K562 (cell line): ENCODE measurements around the gene DHRS13. TPM values are rescaled to one million over a fixed set of nuclear protein-coding genes. Genes with fewer than 3 reads are reported as not detected.

ENCODE experiments used
- DIDO1 ChIP-seq: fragments of 450-650 bp; IDR thresholded peaks from 2 replicates; pipeline ENCODE4 v1.6.1; 2016; ENCODE audit warnings: low read depth, missing biosample characterization, missing genetic modification characterization
- EGR1 ChIP-seq: fragments of 450-650 bp; conservative IDR thresholded peaks from 2 replicates; pipeline ENCODE4 v1.6.1; 2017; ENCODE audit warnings: mild to moderate bottlenecking
- HNRNPH1 ChIP-seq: fragments of 200-400 bp; formaldehyde crosslinking; optimal IDR thresholded peaks from 2 replicates; pipeline ENCODE3; 2017; ENCODE audit warnings: low read depth, mild to moderate bottlenecking, low read length, moderate library complexity
- MTA1 ChIP-seq: fragments of 450-650 bp; IDR thresholded peaks from 2 replicates; pipeline ENCODE4 v1.6.1; 2017; ENCODE audit warnings: borderline replicate concordance
- MXI1 ChIP-seq: IDR thresholded peaks from 2 replicates; pipeline ENCODE4 v1.6.1; 2011; ENCODE audit warnings: low read depth, mild to moderate bottlenecking, improper control_type of control experiment, low read length
- PHF20 ChIP-seq: fragments of 450-650 bp; IDR thresholded peaks from 2 replicates; pipeline ENCODE4 v1.6.1; 2018; ENCODE audit not compliant: partially characterized antibody
- POLR3A ChIP-seq: IDR thresholded peaks from 2 replicates; pipeline ENCODE4 v1.6.1; 2011; ENCODE audit warnings: borderline replicate concordance, mild to moderate bottlenecking, moderate library complexity; ENCODE audit not compliant: insufficient read length, insufficient read depth; ENCODE audit errors: extremely low read depth
- RFX1 ChIP-seq: fragments of 450-650 bp; IDR thresholded peaks from 2 replicates; pipeline ENCODE4 v1.6.1; 2016; ENCODE audit warnings: mild to moderate bottlenecking, moderate library complexity
- RUNX1 ChIP-seq: sonication (generic); IDR thresholded peaks from 2 replicates; pipeline ENCODE4 v1.6.1; 2016; ENCODE audit warnings: antibody characterized with exemption, low read depth
- SAFB ChIP-seq: fragments of 200-400 bp; formaldehyde crosslinking; IDR thresholded peaks from 2 replicates; pipeline ENCODE4 v1.6.1; 2017; ENCODE audit warnings: low read depth, low read length, borderline replicate concordance
- SAFB2 ChIP-seq: fragments of 200-400 bp; formaldehyde crosslinking; IDR thresholded peaks from 2 replicates; pipeline ENCODE4 v1.6.1; 2018; ENCODE audit warnings: borderline replicate concordance, low read length, low read depth, moderate library complexity; ENCODE audit not compliant: severe bottlenecking
- SMARCC2 ChIP-seq: fragments of 450-650 bp; IDR thresholded peaks from 2 replicates; pipeline ENCODE4 v1.6.1; 2017; ENCODE audit warnings: antibody characterized with exemption, moderate library complexity, mild to moderate bottlenecking, low read depth
- ZFP36 ChIP-seq: fragments of 150-350 bp; IDR thresholded peaks from 2 replicates; pipeline ENCODE4 v1.6.1; 2018; ENCODE audit warnings: low read length, low read depth; ENCODE audit not compliant: partially characterized antibody
- ZKSCAN3 ChIP-seq: fragments of 250-450 bp; sonication (Bioruptor Pico); IDR thresholded peaks from 2 replicates; pipeline ENCODE4 v1.4.0; 2020
- ZKSCAN8 ChIP-seq: fragments of 200-800 bp; sonication (Bioruptor generic); IDR thresholded peaks from 2 replicates; pipeline ENCODE4 v1.6.1; 2016; ENCODE audit warnings: missing genetic modification characterization, missing compliant biosample characterization
- ZNF224 ChIP-seq: sonication (generic); formaldehyde crosslinking; IDR thresholded peaks from 2 replicates; pipeline ENCODE4 v1.8.0; 2022; ENCODE audit warnings: mild to moderate bottlenecking, missing genetic modification reagents
- polyA plus RNA-seq, 8 experiments: library from polyadenylated mRNA; depleted of rRNA in 4 of 8; stranded (reverse) in 5 of 8; unstranded in 3 of 8; fragments of >200 nt; fragmentation: Nextera tagmentation in 2 of 8; fragmentation: Illumina TruSeq in 1 of 8; extraction: Ambion mirVana in 2 of 8; extraction: Trizol in 1 of 8; gene quantifications; 2 replicates each; pipeline versions ENCODE4 v1.2.1 to v1.2.3, GENCODE V29; 2011 to 2014; ENCODE audit warnings: inconsistent platforms in 1 of 8, missing spikeins in 1 of 8
- total RNA-seq, 7 experiments: library from RNA; depleted of rRNA in 6 of 7; stranded (reverse); fragments of >200 nt in 6 of 7; fragmentation: Illumina TruSeq in 2 of 7; extraction: Trizol in 2 of 7; gene quantifications; 2 replicates each; pipeline versions ENCODE4 v1.2.1 to v1.2.3, GENCODE V29; 2011 to 2021; ENCODE audit warnings: low replicate concordance in 1 of 7
- TF ChIP-seq, protein P1 (sequence below): fragments of 450-650 bp; conservative IDR thresholded peaks from 2 replicates; pipeline ENCODE4 v1.6.1; 2016; ENCODE audit warnings: missing genetic modification characterization, low read depth, mild to moderate bottlenecking, missing compliant biosample characterization, moderate library complexity
- TF ChIP-seq, protein P2 (sequence below): fragments of 250-450 bp; sonication (Bioruptor Pico); IDR thresholded peaks from 2 replicates; pipeline ENCODE4 v1.4.0; 2020; ENCODE audit warnings: borderline replicate concordance

DHRS13 gene
- total and polyA plus RNA-seq, 9 of the 15 experiments (the other 6 are each of a cell fraction or from before 2014, with no cell fraction given) = 0.32 to 52.3 (median 34.3) TPM; not detected in 1

DNA sequence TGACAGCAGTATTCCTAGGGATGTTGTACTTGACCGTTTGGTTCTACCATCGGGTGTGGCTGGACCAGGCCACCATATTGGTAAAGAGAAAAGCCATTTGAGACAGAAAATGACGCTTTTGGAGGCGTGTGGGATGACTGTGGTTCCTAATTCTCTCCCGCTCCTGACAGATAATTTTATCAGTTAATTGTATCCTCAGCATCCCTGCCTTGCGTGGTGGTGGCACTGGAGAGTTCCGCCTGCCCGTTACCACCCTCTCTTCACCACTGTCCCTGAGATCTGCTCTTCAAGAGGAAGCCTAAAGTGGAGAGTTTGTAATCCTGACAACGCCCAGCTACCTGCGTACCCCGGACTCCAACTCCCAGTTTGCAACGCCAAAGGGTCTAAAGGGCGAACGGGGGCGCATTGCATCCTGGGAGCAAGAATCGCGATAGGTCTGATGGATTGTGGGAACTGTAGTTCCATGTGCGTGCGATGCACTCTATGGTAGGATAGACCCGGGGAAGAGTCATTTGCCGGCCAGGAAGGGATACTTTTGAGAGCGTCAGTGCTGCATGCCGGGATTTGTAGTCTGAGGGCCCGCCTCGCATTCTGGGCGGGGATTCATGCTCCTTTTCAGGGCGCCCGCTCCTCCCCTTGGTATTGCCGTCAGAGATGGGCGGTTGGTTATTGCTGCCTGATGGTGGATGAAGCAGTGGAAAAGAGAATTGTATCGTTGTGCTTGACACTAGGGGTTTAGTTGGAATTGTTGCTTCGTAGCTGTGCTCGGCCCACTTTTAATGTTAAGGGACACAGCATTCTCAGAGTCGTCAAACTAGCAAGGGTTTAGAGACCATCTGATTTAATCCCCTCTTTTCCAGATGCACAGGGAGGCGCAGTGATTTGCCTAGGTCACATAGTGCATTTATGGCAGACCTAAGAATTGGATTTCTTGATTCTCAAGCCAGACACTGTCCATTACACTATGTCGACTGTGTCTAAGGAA is 49.4 kb upstream of the DHRS13 start (continued):
- TF ChIP-seq POLR3A = no peak
- TF ChIP-seq EGR1 = no peak
- TF ChIP-seq PHF20 = peak; percentile 25
- no peak for TF ChIP-seq ZKSCAN8 (CRISPR knock-in tag)
- TF ChIP-seq, protein P1, sequence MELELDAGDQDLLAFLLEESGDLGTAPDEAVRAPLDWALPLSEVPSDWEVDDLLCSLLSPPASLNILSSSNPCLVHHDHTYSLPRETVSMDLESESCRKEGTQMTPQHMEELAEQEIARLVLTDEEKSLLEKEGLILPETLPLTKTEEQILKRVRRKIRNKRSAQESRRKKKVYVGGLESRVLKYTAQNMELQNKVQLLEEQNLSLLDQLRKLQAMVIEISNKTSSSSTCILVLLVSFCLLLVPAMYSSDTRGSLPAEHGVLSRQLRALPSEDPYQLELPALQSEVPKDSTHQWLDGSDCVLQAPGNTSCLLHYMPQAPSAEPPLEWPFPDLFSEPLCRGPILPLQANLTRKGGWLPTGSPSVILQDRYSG = peak; percentile 83; the same call in 1 of the 2 replicates
- TF ChIP-seq, protein P2, sequence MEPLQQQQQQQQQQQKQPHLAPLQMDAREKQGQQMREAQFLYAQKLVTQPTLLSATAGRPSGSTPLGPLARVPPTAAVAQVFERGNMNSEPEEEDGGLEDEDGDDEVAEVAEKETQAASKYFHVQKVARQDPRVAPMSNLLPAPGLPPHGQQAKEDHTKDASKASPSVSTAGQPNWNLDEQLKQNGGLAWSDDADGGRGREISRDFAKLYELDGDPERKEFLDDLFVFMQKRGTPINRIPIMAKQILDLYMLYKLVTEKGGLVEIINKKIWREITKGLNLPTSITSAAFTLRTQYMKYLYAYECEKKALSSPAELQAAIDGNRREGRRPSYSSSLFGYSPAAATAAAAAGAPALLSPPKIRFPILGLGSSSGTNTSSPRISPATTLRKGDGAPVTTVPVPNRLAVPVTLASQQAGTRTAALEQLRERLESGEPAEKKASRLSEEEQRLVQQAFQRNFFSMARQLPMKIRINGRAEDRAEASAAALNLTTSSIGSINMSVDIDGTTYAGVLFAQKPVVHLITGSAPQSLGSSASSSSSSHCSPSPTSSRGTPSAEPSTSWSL (CRISPR knock-in tag) = no peak
- no peak for TF ChIP-seq DIDO1 (tag)
- no peak for TF ChIP-seq HNRNPH1
- no peak for TF ChIP-seq RFX1
- no peak for TF ChIP-seq SAFB2
- TF ChIP-seq RUNX1 = no peak
- TF ChIP-seq ZFP36 = no peak
- no peak for TF ChIP-seq SAFB
- TF ChIP-seq ZNF224 (CRISPR knock-in tag) = no peak
- no peak for TF ChIP-seq SMARCC2
- TF ChIP-seq ZKSCAN3 (CRISPR knock-in tag) = no peak
- TF ChIP-seq MXI1 = peak; percentile 61; the same call in 1 of the 2 replicates
- peak; percentile 58; the same call in 1 of the 2 replicates for TF ChIP-seq MTA1
